H1 (cell line): ENCODE data around the gene SMC6. TPM values are rescaled to one million over a fixed set of nuclear protein-coding genes. Genes with fewer than 3 reads are reported as not detected.

Source experiments
- EP300 ChIP-seq, 2 experiments: IDR thresholded peaks; 1 replicate in 1 of 2; 2 replicates in 1 of 2; pipeline ENCODE4 v1.6.1; 2011 to 2012; ENCODE audit warnings: low read depth in 2 of 2, low read length in 2 of 2, mild to moderate bottlenecking in 2 of 2, borderline replicate concordance in 1 of 2, inconsistent platforms in 1 of 2, moderate library complexity in 1 of 2
- GABPA ChIP-seq: IDR thresholded peaks from 2 replicates; pipeline ENCODE4 v1.6.1; 2011; ENCODE audit warnings: mild to moderate bottlenecking, low read length, moderate library complexity, borderline replicate concordance; ENCODE audit not compliant: insufficient read depth
- KDM4A ChIP-seq: IDR thresholded peaks from one replicate; pipeline ENCODE4 v1.7.1; 2012; ENCODE audit warnings: low read depth, mild to moderate bottlenecking, moderate library complexity, low read length, inconsistent platforms; ENCODE audit not compliant: severe bottlenecking
- SP1 ChIP-seq: IDR thresholded peaks from 2 replicates; pipeline ENCODE4 v1.6.1; 2011; ENCODE audit warnings: low read depth, low read length
- TAF7 ChIP-seq: optimal IDR thresholded peaks from 2 replicates; pipeline ENCODE3; 2011; ENCODE audit warnings: low read depth, mild to moderate bottlenecking, inconsistent platforms, low read length, moderate library complexity, borderline replicate concordance
- TEAD4 ChIP-seq: IDR thresholded peaks from 2 replicates; pipeline ENCODE4 v1.6.1; 2012; ENCODE audit warnings: low read depth, low read length, inconsistent platforms, mixed read lengths
- polyA plus RNA-seq, 7 experiments: library from polyadenylated mRNA; depleted of rRNA in 3 of 7; stranded (reverse) in 5 of 7; unstranded in 2 of 7; fragments of >200 nt in 5 of 7; fragments of 200-250 nt in 2 of 7; gene quantifications; 1 replicate in 5 of 7; 2 replicates in 1 of 7; 4 replicates in 1 of 7; pipeline versions ENCODE4 v1.2.1 to v1.2.3, GENCODE V29; 2011 to 2013; ENCODE audit warnings: missing spikeins in 2 of 7, mixed read lengths in 2 of 7
- total RNA-seq: library from RNA; stranded (reverse); fragmentation: NEBNext Ultra II Directional; extraction: Animal tissue kit (Norgen Biotek cat#: 25700); gene quantifications from 2 replicates; pipeline ENCODE4 v1.2.1, GENCODE V29; 2021
- TF ChIP-seq, protein P1 (sequence below): IDR thresholded peaks from 2 replicates; pipeline ENCODE4 v1.6.1; 2011; ENCODE audit warnings: low read depth, mild to moderate bottlenecking, low read length; ENCODE audit not compliant: insufficient read depth

Gene SMC6
- total and polyA plus RNA-seq, 2 of the 8 experiments (the other 6 are each of a cell fraction or from before 2014, with no cell fraction given), result 9.7 to 49.5 TPM

DNA sequence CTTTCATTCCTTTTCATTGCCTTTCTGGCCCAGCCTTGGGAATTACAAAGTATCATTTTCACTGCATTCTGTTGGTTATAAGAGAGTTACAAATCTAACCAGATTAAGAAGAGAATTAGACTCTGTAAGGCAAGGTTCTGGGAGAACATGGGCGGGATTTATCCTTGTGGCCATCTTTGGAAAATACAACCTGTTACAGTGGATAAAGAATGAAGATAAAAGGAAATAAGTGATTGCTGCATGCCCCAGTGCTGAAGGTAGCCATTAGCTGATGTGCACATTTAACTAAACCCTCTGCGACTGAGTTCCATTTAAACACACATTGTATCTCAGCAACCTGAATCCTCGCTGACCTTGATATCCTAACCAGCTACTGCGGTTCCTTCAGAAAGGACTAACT lies 93.4 kb downstream of the SMC6 start (continued):
- TF ChIP-seq KDM4A (no peak), GABPA (no peak), SP1 (no peak), TEAD4 (no peak), EP300 (IDR thresholded peaks at IDR 0.05; ENCODE audit: borderline replicate concordance in 1 of 2, low read depth in 2 of 2, low read length in 2 of 2) (no peak), TAF7 (no peak)
- TF ChIP-seq, protein P1, sequence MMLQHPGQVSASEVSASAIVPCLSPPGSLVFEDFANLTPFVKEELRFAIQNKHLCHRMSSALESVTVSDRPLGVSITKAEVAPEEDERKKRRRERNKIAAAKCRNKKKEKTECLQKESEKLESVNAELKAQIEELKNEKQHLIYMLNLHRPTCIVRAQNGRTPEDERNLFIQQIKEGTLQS, result no peak
- TF ChIP-seq, all 59 proteins: peak for 0
